Lower lobe of right lung (tissue), 2 donors: ENCODE measurements around the gene SDS. TPM values are rescaled to one million over a fixed set of nuclear protein-coding genes. Genes with fewer than 3 reads are reported as not detected.
"Not testable (repeated sequence)": the region's sequence is repeated elsewhere in the genome, so short reads cannot be mapped to it uniquely, and the experiment has no call there.

Experiments used
- ATAC-seq, 2 donors: fragments of 200-7000 bp; cut with Tn5 transposase; one replicate each; pipeline ENCODE4 v1.9.1; 2020 to 2022; ENCODE audit warnings: mild to moderate bottlenecking in 2 of 2, moderate library complexity in 2 of 2
- DNase-seq: peaks from one replicate; pipeline ENCODE4 v3.0.0-alpha.2; 2020
- H3K27ac ChIP-seq: fragments of 200-600 bp; one replicate; pipeline ENCODE4 v1.8.0; 2022
- H3K27me3 ChIP-seq: fragments of 200-600 bp; one replicate; pipeline ENCODE4 v1.8.0; 2022; ENCODE audit warnings: low read depth
- H3K36me3 ChIP-seq: fragments of 200-600 bp; one replicate; pipeline ENCODE4 v1.8.0; 2022; ENCODE audit warnings: mild to moderate bottlenecking
- H3K4me1 ChIP-seq: fragments of 200-600 bp; one replicate; pipeline ENCODE4 v1.8.0; 2022
- H3K4me3 ChIP-seq: fragments of 200-600 bp; one replicate; pipeline ENCODE4 v1.8.0; 2022; ENCODE audit warnings: mild to moderate bottlenecking
- H3K9me3 ChIP-seq: fragments of 200-600 bp; one replicate; pipeline ENCODE4 v1.8.0; 2022
- intact Hi-C: fragments of 100-400 bp; cut with DNase I; formaldehyde crosslinking; loops from one replicate; pipeline ENCODE4 v1.11.0; 2022
- total RNA-seq: library from RNA; stranded (reverse); fragmentation: NEBNext Ultra II Directional; extraction: Animal tissue kit (Norgen Biotek cat#: 25700); gene quantifications from one replicate; pipeline ENCODE4 v1.2.1, GENCODE V29; 2021
- TF ChIP-seq, protein P1 (sequence below): fragments of 200-600 bp; IDR thresholded peaks from one replicate; pipeline ENCODE4 v1.8.0; 2022; ENCODE audit warnings: antibody characterized with exemption, mild to moderate bottlenecking
- donor health status: DM: no; HTN: yes; CAD: no; lungs with severe emphysema.

Gene SDS
- total RNA-seq, 1 donor from 2014 or later = 1.1 TPM

DNA sequence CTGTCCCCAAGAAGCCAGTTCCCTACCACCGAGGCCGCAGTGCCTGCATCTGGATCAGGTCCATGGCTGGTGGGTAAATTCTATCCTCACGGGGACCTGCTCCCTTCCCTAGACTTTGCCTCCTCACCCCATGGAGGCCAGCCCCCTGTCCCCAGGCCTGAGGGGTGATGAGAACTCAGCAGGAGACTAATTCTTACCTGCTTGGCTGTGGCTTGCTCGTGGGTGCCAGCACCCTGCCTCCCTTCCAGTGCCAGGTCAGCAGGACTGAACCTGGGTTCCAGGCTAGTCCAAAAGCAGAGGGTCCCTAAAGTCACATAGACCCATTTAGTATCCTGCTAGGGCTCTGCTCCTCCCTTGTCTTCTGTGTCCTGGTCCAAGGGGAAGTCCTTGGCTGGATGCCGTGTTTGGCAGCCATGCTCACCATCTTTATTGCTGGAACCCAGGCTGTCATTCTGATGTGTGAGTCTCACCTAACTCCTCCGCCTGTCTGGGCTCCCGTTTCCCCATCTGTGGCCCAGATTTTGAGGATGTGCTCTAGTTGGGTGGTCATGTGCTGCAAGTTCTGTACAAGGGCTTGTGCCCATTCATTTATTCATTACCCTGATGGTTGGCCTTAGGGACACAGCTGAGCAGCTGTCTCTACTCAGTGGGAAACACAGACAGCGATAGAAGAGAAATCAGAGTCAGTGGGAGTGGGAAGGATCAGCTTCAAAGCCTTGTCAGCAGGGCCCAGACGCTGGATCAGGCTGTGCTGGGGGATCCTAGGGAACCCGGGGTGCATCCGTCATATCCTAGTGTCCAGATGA, 44.4 kb downstream of the SDS start:
- no peaks in the 10 kb centered on the region for H3K36me3 ChIP-seq
- intact Hi-C loops = loop anchor here (10.0 kb wide), 1 partner anchor 155 kb away; no protein-coding TSS in a partner anchor
- ATAC-seq (no peak), DNase-seq (no peak)
- H3K4me1 ChIP-seq = peaks cover 19% of the 10 kb centered on the region
- H3K27me3 ChIP-seq = no peaks in the 10 kb centered on the region
- TF ChIP-seq, protein P1, sequence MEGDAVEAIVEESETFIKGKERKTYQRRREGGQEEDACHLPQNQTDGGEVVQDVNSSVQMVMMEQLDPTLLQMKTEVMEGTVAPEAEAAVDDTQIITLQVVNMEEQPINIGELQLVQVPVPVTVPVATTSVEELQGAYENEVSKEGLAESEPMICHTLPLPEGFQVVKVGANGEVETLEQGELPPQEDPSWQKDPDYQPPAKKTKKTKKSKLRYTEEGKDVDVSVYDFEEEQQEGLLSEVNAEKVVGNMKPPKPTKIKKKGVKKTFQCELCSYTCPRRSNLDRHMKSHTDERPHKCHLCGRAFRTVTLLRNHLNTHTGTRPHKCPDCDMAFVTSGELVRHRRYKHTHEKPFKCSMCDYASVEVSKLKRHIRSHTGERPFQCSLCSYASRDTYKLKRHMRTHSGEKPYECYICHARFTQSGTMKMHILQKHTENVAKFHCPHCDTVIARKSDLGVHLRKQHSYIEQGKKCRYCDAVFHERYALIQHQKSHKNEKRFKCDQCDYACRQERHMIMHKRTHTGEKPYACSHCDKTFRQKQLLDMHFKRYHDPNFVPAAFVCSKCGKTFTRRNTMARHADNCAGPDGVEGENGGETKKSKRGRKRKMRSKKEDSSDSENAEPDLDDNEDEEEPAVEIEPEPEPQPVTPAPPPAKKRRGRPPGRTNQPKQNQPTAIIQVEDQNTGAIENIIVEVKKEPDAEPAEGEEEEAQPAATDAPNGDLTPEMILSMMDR = no peak
- peak overlapping the region; percentile 90 for H3K27ac ChIP-seq
- peak overlapping the region; percentile 95 for H3K4me3 ChIP-seq
- no peaks in the 10 kb centered on the region for H3K9me3 ChIP-seq

DNA sequence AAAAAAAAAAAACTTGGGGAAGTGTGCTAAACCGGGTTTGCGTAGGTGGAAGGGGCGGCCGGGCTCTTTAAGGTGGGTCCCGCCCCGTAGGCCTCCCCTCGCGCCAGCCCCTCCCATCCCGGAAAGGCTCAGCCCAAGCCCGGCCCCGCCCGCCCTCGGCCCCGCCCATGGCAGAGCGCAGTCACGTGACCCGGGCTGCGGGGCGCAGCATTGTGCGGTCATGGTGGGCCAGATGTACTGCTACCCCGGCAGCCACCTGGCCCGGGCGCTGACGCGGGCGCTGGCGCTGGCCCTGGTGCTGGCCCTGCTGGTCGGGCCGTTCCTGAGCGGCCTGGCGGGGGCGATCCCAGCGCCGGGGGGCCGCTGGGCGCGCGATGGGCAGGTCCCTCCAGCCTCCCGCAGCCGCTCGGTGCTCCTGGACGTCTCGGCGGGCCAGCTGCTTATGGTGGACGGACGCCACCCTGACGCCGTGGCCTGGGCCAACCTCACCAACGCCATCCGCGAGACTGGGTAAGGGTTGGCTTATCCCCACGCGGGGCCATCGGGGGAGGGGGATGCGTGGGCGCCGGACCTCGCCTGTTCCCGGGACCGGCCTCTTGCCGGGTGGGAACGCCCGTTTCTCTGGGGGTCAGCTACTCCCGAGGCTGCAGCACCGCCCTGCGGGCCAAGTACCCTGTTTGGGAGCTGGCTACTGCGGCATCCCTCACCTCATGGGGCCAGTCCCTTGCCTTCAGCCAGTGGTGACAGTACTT, 45.1 kb downstream of the SDS start, which contains the start of gene PLBD2:
Gene PLBD2, plus strand, starts transcription at position 207 of the 752 bp plus-strand sequence. Its CDS starts 14 bp downstream, at position 221.
- peak; percentile 97 for DNase-seq
- H3K27me3 ChIP-seq = no peaks in the 10 kb centered on the region
- TF ChIP-seq, protein P1 = no peak
- H3K9me3 ChIP-seq = no peaks in the 10 kb centered on the region
- H3K36me3 ChIP-seq = no peaks in the 10 kb centered on the region
- H3K4me3 ChIP-seq = peak within 1 kb of the TSS; percentile 95
- ATAC-seq = peak; percentile 99
- peaks cover 19% of the 10 kb centered on the region for H3K4me1 ChIP-seq
- intact Hi-C loops = loop anchor here (10.0 kb wide), 1 partner anchor 154 kb away; no protein-coding TSS in a partner anchor
- peak within 1 kb of the TSS; percentile 90 for H3K27ac ChIP-seq

DNA sequence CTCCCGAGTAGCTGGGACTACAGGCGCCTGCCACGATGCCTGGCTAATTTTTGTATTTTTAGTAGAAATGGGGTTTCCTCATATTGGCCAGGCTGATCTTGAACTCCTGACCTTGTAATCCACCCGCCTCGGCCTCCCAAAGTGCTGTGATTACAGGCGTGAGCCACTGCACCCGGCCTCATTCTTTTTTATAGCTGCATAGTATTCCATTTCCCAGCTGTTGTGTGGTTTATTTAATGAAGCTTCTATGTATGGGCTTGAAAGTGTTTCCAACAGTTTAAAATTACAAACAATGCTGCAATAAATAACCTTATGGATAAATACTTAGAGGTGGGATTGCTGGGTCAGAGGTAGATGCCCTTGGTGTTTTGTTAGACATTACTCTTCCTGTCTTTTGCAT, 49.5 kb downstream of the SDS start:
- not testable (repeated sequence) for H3K27ac ChIP-seq, ATAC-seq, H3K4me1 ChIP-seq, H3K9me3 ChIP-seq, H3K4me3 ChIP-seq, H3K27me3 ChIP-seq, DNase-seq, H3K36me3 ChIP-seq
- intact Hi-C loops = loop anchor here (10.0 kb wide), 1 partner anchor 149 kb away; no protein-coding TSS in a partner anchor

DNA sequence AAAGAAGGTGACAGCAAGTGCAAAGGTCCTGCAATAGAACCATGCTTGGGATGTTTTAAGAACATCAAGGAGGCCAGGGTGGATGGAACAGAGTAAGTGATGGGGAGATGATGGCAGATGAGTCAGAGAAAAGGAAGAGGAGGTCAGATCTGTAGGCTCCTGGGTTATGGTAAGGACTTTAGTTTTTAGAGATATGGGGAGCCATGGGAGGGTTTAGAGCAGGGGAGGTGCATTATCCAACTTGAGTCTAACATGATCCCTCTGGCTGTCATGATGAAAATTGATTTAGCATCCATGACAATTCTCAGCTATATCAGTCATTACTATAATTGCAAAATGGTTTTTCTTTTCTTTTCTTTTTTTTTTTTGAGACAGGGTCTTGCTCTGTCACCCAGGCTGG, 52.6 kb downstream of the SDS start:
- no peak for DNase-seq
- intact Hi-C loops = loop anchor here (10.0 kb wide), 1 partner anchor 146 kb away; no protein-coding TSS in a partner anchor
- no peak for ATAC-seq

DNA sequence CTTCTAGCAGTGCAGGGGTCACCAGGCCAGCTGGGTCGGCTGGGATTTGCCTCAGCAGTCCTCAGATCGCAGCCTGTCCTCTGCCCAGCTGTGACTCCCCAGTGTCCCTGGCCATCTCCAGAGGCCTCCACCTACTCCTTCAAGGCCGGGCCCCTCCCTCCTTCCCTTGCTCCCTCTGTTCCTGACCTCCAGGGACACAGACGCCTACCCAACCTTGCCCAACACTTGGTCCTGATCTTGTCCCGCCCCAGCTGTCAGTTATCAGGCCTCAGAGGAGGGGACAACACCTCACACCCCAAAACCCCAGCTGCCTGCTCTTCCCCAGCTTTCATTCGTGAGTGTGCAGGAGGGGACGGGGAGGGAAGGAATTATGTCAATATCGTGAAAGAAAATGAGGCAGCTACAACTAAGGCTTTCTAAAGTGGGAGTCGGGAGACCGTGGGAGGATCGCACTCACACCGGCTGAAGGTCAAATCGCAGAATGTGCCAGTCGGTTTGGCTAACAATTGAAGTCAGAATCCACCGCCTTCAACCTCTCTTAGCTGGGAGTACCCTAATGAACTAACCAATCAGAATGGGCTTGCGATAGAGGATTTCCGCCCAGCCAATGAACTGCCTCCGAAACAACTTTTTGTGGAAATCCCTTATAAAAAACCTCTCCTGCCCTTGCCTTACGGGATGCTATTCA, 54.7 kb downstream of the SDS start:
- DNase-seq = no peak
- Histone ChIP-seq H3K27me3 (no peaks in the 10 kb centered on the region), H3K27ac (no peak overlapping the region), H3K4me1 (no peaks in the 10 kb centered on the region), H3K4me3 (no peak overlapping the region), H3K9me3 (no peaks in the 10 kb centered on the region), H3K36me3 (no peaks in the 10 kb centered on the region)
- TF ChIP-seq, protein P1 = no peak
- intact Hi-C loops = no loop called here
- ATAC-seq = no peak

More for the DNA sequence above, 52.6 kb downstream of the SDS start:
- no peak overlapping the region for H3K4me3 ChIP-seq
- no peak overlapping the region for H3K27ac ChIP-seq
- no peaks in the 10 kb centered on the region for H3K36me3 ChIP-seq
- no peaks in the 10 kb centered on the region for H3K27me3 ChIP-seq
- TF ChIP-seq, protein P1 = no peak
- no peaks in the 10 kb centered on the region for H3K9me3 ChIP-seq
- H3K4me1 ChIP-seq = no peaks in the 10 kb centered on the region
